H4 (cell line): ENCODE data around the gene UNC50. TPM values are rescaled to one million over a fixed set of nuclear protein-coding genes. Genes with fewer than 3 reads are reported as not detected.

Source experiments
- DNase-seq: peaks from one replicate; pipeline ENCODE4 v3.0.0-alpha.2; 2015; ENCODE audit warnings: low spot score
- total RNA-seq: library from RNA; depleted of rRNA; stranded (reverse); fragments of >200 nt; shearing (Covaris generic); gene quantifications from 2 replicates; pipeline ENCODE4 v1.2.3, GENCODE V29; 2014; rRNA removed

Gene UNC50
- total RNA-seq, 1 experiment from 2014 or later, result 78.7 TPM

GRCh38 chr2:98664323-98664722 is 55.9 kb downstream of the UNC50 start:
- DNase-seq, result peak; percentile 55

DNA sequence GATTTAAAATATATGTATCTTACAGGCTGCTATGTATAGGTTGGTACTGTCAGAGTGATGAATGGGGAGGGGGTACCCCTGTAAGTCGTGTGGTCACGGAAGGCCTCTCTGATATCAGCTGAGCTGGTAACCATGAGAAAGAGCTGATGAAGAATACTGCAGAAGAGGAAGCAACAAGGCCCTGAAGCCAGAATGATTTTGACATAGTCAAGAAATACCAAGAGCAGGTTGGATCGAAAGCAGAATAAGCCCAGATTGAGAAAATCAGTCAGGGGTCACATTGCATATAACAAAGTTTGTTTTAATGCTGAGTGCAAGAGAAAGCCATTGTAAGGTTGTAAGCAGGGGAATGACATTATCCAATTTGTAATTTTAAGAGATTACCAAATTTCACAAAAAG is 57.3 kb downstream of the UNC50 start:
- DNase-seq, result no peak

Other genes with a start within 250 kb of the UNC50 start
- 11.0 and 11.2 TPM in 2 replicates for gene INPP4A, start 163.7 kb upstream of the UNC50 start, total RNA-seq
- 28.0 and 29.8 TPM in 2 replicates for gene COA5, start 77 bp upstream of the UNC50 start, total RNA-seq
- gene MGAT4A, start 122.5 kb downstream of the UNC50 start, total RNA-seq, result 5.2 and 5.6 TPM in 2 replicates